Naive thymus-derived CD8-positive, alpha-beta T cell (primary cell): Measurements from ENCODE around the gene CCDC51. TPM values are rescaled to one million over a fixed set of nuclear protein-coding genes. Genes with fewer than 3 reads are reported as not detected.
A peak's percentile ranks its signal among the peaks of the same experiment; 100 is the strongest.
"Not testable (repeated sequence)": the region's sequence is repeated elsewhere in the genome, so short reads cannot be mapped to it uniquely, and the experiment has no call there.

Experiments used
- ATAC-seq, 2 donors: fragments of 150-1000 bp; cut with Tn5 transposase in 1 of 2; sonication (Bioruptor Pico), chemical (Tn5 transposase) in 1 of 2; 1 replicate in 1 of 2; 2 replicates in 1 of 2; pipeline ENCODE4 v1.10.0; 2021; ENCODE audit warnings: mild to moderate bottlenecking in 2 of 2, moderate library complexity in 2 of 2
- POLR2A ChIA-PET: fragments of 350-600 bp; sonication (Branson Sonifier 250); formaldehyde crosslinking; loops from one replicate; lab custom pipeline; 2021; ENCODE audit warnings: antibody characterized with exemption; lab: Charles Lee
- DNase-seq, 10 donors: peaks; one replicate each; pipeline versions ENCODE4 v3.0.0 to v3.0.0-alpha.2; 2020 to 2022
- H3K27ac Mint-ChIP-seq, 10 donors: one replicate each; pipeline ENCODE4 v1.8.0; 2020 to 2022; ENCODE audit warnings: mild to moderate bottlenecking in 10 of 10, mixed read lengths in 10 of 10, moderate library complexity in 4 of 10, inconsistent platforms in 1 of 10
- H3K27me3 Mint-ChIP-seq, 5 donors: one replicate each; pipeline ENCODE4 v1.8.0; 2021 to 2022; ENCODE audit warnings: mixed read lengths in 5 of 5
- H3K36me3 Mint-ChIP-seq, 3 donors: one replicate each; pipeline ENCODE4 v1.8.0; 2020 to 2022; ENCODE audit warnings: mixed read lengths in 3 of 3, mild to moderate bottlenecking in 2 of 3, inconsistent platforms in 1 of 3
- H3K4me1 Mint-ChIP-seq, 4 donors: one replicate each; pipeline ENCODE4 v1.8.0; 2021 to 2022; ENCODE audit warnings: mixed read lengths in 4 of 4
- H3K4me3 Mint-ChIP-seq, 10 donors: one replicate each; pipeline ENCODE4 v1.8.0; 2020 to 2022; ENCODE audit warnings: mild to moderate bottlenecking in 10 of 10, mixed read lengths in 10 of 10, moderate library complexity in 6 of 10, inconsistent platforms in 1 of 10
- H3K9me3 Mint-ChIP-seq, 9 donors: one replicate each; pipeline ENCODE4 v1.8.0; 2020 to 2022; ENCODE audit warnings: mixed read lengths in 9 of 9, mild to moderate bottlenecking in 3 of 9, inconsistent platforms in 1 of 9, moderate library complexity in 1 of 9
- polyA plus RNA-seq, 3 donors: library from polyadenylated mRNA; unstranded; fragments of 300-500 nt; fragmentation: Illumina TruSeq; gene quantifications; one replicate each; pipeline ENCODE4 v1.2.3, GENCODE V29; 2021
- total RNA-seq, 8 experiments: library from RNA in 2 of 8; stranded (reverse) in 2 of 8; gene quantifications; one replicate each; pipeline ENCODE4 v1.2.3 and lab custom pipeline; 2021 to 2026

CCDC51 gene, protein sequence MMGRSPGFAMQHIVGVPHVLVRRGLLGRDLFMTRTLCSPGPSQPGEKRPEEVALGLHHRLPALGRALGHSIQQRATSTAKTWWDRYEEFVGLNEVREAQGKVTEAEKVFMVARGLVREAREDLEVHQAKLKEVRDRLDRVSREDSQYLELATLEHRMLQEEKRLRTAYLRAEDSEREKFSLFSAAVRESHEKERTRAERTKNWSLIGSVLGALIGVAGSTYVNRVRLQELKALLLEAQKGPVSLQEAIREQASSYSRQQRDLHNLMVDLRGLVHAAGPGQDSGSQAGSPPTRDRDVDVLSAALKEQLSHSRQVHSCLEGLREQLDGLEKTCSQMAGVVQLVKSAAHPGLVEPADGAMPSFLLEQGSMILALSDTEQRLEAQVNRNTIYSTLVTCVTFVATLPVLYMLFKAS
- total RNA-seq: 1 to 10 TPM; 4.6 to 4.7 TPM
- polyA plus RNA-seq: 10 to 100 TPM in 2 of 3 donors, 1 to 10 TPM in 1; 8.6 to 12.9 (median 11.8) TPM
- total RNA-seq (lab: John Stamatoyannopoulos, UW): 3.9 to 17.3 (median 6.4) reads per million in 6 experiments

DNA sequence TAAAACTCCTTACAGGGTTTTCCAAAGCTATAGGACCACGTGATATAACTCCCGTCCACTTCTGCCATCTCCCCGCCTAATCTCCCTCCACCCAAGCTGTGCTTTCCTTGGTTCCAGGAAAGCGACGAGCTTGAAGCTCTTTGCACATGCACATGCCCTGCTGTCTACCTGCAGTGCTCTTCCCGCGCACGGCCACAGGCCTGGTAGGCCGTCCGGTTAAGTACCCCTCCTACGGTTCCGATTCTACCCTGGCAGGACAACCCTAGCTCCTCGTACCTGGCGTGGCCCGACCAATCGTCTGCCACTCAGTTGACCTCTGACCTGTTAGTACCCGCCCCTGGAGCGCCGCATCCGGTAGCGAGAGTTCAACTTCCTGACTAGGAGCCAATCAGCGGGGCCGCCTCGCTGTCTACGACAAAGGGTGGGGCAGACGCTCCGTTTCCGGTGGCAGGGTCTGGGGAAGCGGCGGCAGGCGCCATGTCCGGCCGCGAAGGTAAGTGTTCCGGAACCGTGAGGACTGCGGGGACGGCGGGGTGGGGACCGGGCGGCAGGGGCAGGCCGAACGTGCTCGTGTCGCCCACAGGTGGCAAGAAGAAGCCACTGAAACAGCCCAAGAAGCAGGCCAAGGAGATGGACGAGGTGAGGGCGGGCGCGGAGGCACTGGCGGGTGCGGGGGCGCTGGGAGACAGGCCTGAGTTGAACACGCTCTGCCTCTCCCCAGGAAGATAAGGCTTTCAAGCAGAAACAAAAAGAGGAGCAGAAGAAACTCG, at the start of gene CCDC51, which contains the start of gene TMA7:
CCDC51 (minus strand) TSS at position 300 of the 770 bp plus-strand sequence. CDS start 4,991 bp downstream, outside the sequence.
TMA7 (plus strand) TSS at position 438 of the 770 bp plus-strand sequence; CDS start at position 478, 40 bp downstream.
- no peaks in the 10 kb centered on the region for H3K9me3 Mint-ChIP-seq
- POLR2A ChIA-PET: interaction anchor here (0.6 to 4.1 kb wide), 26 partner anchors 9 to 277 kb away, joined by 3 to 37 read pairs (median 5); partner anchors contain the start of genes IP6K2, NME6, PFKFB4 and PLXNB1
- no peaks in the 10 kb centered on the region for H3K27me3 Mint-ChIP-seq
- peaks cover 0 to 40% (median 3%) of the 10 kb centered on the region in 3 donors for H3K36me3 Mint-ChIP-seq
- H3K4me1 Mint-ChIP-seq: peaks cover 15 to 51% (median 39%) of the 10 kb centered on the region in 4 donors
- H3K4me3 Mint-ChIP-seq: peak within 1 kb of the TSS; percentile 89 to 100 (median 97)
- peak; percentile 92 to 93 for ATAC-seq
- DNase-seq: peak; percentile 93 to 99 (median 96)
- peak within 1 kb of the TSS; percentile 95 to 100 (median 99) for H3K27ac Mint-ChIP-seq

DNA sequence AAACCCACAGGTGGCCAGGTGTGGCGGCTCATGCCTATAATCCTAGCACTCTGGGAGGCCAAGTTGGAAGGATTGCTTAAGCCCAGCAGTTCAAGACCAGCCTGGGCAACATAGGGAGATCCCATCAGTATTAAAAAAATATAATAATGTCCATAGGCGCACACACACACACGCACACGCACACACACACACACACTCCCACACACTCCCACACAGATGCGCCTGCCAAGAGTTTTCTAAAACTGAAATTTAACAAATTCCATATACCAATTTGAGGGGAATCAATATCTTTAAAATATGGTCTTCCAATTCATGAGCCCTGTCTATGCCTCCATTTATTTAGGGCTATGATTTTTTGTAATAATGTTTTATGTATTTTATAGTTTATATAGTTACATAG, 47.0 kb upstream of the CCDC51 start:
- H3K9me3 Mint-ChIP-seq: no peaks in the 10 kb centered on the region
- H3K27me3 Mint-ChIP-seq: no peaks in the 10 kb centered on the region
- H3K4me3 Mint-ChIP-seq: no peak overlapping the region
- H3K36me3 Mint-ChIP-seq: no peaks in the 10 kb centered on the region
- POLR2A ChIA-PET: no interaction called here
- peak overlapping the region in 1 of 10 donors; percentile 19 for H3K27ac Mint-ChIP-seq
- DNase-seq: no peak
- peaks cover 0 to 1% (median under 1%) of the 10 kb centered on the region in 4 donors for H3K4me1 Mint-ChIP-seq
- ATAC-seq: no peak

DNA sequence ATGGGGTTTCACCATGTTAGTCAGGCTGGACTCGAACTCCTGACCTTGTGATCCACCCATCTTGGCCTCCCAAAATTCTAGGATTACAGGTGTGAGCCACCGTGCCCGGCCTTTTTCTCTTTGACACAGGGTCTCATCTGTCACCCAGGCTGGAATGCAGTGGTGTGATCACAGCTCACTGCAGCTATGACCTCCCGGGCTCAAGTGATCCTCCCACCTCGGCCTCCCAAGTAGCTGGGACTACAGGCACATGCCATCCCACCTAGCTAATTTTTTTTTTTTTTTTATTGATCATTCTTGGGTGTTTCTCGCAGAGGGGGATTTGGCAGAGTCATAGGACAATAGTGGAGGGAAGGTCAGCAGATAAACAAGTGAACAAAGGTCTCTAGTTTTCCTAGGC, 42.9 kb upstream of the CCDC51 start:
- H3K27ac Mint-ChIP-seq, H3K36me3 Mint-ChIP-seq, H3K4me3 Mint-ChIP-seq, ATAC-seq, H3K9me3 Mint-ChIP-seq, DNase-seq, H3K27me3 Mint-ChIP-seq: not testable (repeated sequence)
- H3K4me1 Mint-ChIP-seq: peaks cover 15 to 26% (median 24%) of the 10 kb centered on the region in 4 donors
- POLR2A ChIA-PET: interaction anchor here (0.6 to 1.3 kb wide), 5 partner anchors 9 to 32 kb away, joined by 3 to 12 read pairs (median 4); partner anchors contain the start of gene SHISA5

DNA sequence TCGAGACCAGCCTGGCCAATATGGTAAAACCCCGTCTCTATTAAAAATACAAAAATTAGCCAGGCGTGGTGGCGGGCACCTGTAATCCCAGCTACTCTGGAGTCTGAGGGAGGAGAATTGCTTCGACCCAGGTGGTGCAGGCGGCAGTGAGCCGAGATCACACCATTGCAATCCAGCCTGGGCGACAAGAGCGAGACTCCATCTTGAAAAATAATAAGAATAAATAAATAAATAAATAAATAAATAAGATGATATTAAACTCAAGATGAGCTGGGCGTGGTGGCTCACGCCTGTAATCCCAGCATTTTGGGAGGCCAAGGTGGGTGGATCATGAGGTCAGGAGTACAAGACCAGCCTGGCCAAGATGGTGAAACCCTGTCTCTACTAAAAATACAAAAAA, 41.0 kb upstream of the CCDC51 start:
- POLR2A ChIA-PET, H3K9me3 Mint-ChIP-seq, DNase-seq, H3K4me3 Mint-ChIP-seq, ATAC-seq, H3K36me3 Mint-ChIP-seq, H3K27me3 Mint-ChIP-seq: not testable (repeated sequence)
- Mint-ChIP-seq H3K4me1 (peaks cover 19 to 42% (median 35%) of the 10 kb centered on the region in 4 donors), H3K27ac (peak overlapping the region in 2 of 10 donors; percentile 3 to 29)

DNA sequence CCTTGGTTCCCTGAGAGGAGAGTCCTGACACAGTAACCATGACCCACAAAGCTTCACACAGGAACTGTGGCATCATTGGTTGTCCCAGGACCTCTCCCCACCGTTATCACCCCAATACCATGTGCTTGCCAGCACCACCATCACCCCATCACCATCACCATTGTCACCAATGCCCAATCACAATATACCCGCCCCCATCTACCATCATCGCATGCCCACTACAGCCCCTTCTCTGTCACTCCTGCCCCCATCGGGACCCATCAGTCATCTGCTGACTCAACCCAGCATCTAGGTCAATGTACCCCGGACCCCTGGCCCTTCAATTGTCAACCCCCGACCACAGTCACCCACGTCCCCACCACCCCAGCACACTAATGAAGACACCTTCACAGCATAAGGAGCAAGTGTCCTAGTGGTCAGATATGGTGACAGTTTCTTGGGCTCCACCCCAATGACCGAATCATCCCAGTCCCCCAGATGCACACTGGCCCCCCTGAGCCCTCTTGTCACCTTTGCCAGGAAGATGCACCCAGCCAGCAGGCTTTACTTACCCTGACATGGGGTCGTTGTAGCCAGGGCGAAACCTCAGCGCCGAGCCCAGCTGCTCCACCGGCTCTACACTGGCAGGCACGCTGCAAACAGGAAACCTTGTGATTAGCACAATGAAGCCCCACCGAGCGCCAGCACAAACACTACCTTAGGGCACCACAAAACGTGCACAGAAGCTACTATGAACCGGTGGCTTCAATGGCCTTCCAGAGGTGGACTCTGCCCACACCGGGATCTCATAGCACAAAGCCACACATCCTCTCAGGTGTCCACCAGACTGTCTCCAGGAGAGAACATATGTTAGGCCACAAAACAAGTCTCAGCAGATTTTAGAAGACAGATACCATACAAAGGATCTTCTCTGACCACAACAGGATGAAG, 39.0 kb upstream of the CCDC51 start:
- H3K4me1 Mint-ChIP-seq: peaks cover 22 to 48% (median 43%) of the 10 kb centered on the region in 4 donors
- DNase-seq: peak; percentile 35 to 88 (median 65)
- no peaks in the 10 kb centered on the region for H3K9me3 Mint-ChIP-seq
- H3K27me3 Mint-ChIP-seq: no peaks in the 10 kb centered on the region
- POLR2A ChIA-PET: interaction anchor here (0.5 to 2.3 kb wide), 18 partner anchors 9 to 178 kb away, joined by 3 to 33 read pairs (median 6); partner anchors contain the start of genes ATRIP, CCDC51, NME6 and SHISA5
- H3K27ac Mint-ChIP-seq: peak overlapping the region; percentile 91 to 99 (median 97)
- ATAC-seq: peak; percentile 88 to 89
- no peaks in the 10 kb centered on the region for H3K36me3 Mint-ChIP-seq
- peak overlapping the region; percentile 70 to 93 (median 88) for H3K4me3 Mint-ChIP-seq

DNA sequence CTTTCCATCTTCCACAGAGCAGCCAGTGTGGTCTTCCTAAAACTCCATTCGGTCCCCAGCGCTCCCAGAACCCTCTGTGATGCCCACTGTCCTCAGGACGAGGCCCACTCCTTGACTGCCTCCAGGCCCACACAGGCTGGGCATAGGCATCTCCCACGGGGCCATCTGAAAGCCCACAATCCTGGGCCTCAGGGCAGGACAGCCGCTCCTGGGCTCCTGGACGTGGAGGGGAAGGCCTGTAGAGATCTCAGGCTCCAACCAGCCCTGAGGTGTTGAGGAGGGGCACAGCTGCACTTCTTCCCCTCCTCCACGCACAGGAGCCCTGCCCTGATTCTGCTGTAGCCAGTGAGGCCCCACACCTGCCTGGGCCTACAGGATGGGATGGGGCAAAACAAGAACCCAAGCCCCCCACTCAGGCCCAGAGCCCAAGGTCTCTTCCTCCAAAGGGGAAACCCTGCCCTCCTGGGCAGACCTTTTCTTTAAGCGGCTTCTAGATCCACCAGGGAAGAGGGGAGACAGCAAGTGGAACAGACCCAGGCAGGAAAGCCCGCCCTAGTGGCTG, 38.1 kb upstream of the CCDC51 start:
- Mint-ChIP-seq H3K36me3 (no peaks in the 10 kb centered on the region), H3K9me3 (no peaks in the 10 kb centered on the region), H3K27me3 (no peaks in the 10 kb centered on the region), H3K27ac (peak overlapping the region; percentile 67 to 99 (median 97)), H3K4me1 (peaks cover 27 to 55% (median 50%) of the 10 kb centered on the region in 4 donors), H3K4me3 (peak overlapping the region in 9 of 10 donors; percentile 22 to 92 (median 87))
- POLR2A ChIA-PET: interaction anchor here (0.6 to 2.3 kb wide), 8 partner anchors 10 to 177 kb away, joined by 3 to 16 read pairs (median 4); partner anchors contain the start of genes ATRIP, CCDC51, NME6 and SHISA5
- DNase-seq: no peak
- no peak for ATAC-seq

DNA sequence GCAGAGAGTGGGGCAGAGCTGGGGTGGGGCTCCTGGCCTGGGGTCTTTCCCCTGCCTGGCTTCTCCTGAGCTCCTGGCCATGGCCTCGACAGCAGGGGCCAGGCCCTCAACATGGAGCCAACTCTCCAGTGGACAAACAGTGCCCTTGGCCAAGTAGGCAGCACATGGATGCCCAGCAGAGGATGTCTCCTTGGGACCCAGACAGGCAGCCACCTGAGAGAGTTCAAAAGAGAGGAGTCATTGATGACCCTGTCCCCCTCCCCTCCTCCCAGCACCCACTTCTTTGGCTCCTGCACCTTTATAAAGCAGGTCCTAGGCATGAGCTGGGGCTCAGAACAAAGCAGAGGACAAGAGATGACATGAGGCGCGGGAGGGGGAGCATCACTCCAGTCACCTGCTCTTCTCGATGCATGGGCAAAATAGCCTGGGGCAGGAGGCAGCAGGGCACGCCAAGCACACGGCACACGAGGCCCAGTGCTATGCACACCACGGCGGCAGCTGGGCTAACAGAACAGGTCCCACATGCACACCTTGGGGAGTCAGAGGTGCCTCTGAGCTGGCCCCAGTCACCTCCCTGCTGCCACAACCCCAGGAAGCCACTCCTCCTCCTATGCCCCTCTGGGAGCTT, 36.6 kb upstream of the CCDC51 start:
- Mint-ChIP-seq H3K9me3 (no peaks in the 10 kb centered on the region), H3K4me3 (peak overlapping the region in 2 of 10 donors; percentile 22 to 45), H3K4me1 (peaks cover 27 to 62% (median 55%) of the 10 kb centered on the region in 4 donors), H3K27ac (peak overlapping the region in 8 of 10 donors; percentile 41 to 99 (median 86)), H3K27me3 (no peaks in the 10 kb centered on the region), H3K36me3 (no peaks in the 10 kb centered on the region)
- no peak for DNase-seq
- POLR2A ChIA-PET: interaction anchor here (0.6 to 2.0 kb wide), 8 partner anchors 10 to 74 kb away, joined by 3 to 10 read pairs (median 6); partner anchors contain the start of genes ATRIP and SHISA5
- no peak for ATAC-seq

DNA sequence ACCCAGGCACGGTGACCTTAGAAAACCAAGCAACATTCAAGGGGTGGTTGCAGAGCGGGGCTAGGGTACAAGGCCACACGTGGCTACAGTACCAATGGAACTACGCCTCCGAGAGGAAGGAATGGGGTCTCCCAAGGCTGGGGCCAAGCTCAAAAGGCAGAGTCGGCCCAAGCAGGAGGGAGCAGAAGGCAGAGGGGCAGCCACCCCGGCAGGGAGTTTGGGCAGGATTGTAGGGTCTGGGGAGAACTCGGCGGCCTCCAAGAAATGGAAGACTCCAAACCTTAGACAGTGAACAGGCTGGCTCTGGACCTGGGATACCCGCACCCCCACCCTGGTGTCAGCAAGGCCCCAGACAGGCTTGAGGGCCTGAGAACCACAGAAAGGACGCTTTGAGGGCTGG, 35.3 kb upstream of the CCDC51 start:
- no peak for DNase-seq
- H3K27me3 Mint-ChIP-seq: no peaks in the 10 kb centered on the region
- H3K9me3 Mint-ChIP-seq: no peaks in the 10 kb centered on the region
- H3K27ac Mint-ChIP-seq: peak overlapping the region in 9 of 10 donors; percentile 3 to 91 (median 79)
- H3K4me1 Mint-ChIP-seq: peaks cover 26 to 73% (median 59%) of the 10 kb centered on the region in 4 donors
- no peak overlapping the region for H3K4me3 Mint-ChIP-seq
- no peak for ATAC-seq
- POLR2A ChIA-PET: interaction anchor here (0.5 to 4.8 kb wide), 4 partner anchors 14 to 69 kb away, joined by 3 to 49 read pairs (median 21); partner anchors contain the start of genes CCDC51, SHISA5 and TMA7
- no peaks in the 10 kb centered on the region for H3K36me3 Mint-ChIP-seq

DNA sequence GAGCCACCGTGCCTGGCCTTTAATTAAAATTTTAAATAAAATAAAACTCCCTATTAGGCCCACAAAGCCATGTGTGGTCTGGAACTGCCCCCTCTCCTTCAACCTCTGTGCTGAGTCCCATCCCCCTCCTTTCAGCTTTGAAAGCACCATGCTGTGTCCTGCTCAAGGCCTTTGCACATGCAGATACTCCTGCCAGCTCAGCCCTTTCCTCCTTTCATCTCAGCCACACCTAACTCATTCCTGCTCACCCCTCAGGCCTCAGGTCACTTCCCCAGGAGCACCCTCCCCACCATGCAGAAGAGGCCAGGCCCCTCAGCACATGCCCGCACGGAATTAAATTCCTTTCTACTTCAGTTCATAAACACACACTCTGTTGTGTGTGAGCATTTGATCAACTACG, 34.7 kb upstream of the CCDC51 start:
- DNase-seq: no peak
- ATAC-seq: no peak
- Mint-ChIP-seq H3K9me3 (no peaks in the 10 kb centered on the region), H3K27me3 (no peaks in the 10 kb centered on the region), H3K36me3 (peaks cover 0 to 3% (median 0%) of the 10 kb centered on the region in 3 donors), H3K27ac (peak overlapping the region; percentile 14 to 87 (median 78)), H3K4me1 (peaks cover 27 to 75% (median 61%) of the 10 kb centered on the region in 4 donors), H3K4me3 (peak overlapping the region in 4 of 10 donors; percentile 1 to 34 (median 14))
- POLR2A ChIA-PET: interaction anchor here (0.5 to 4.8 kb wide), 3 partner anchors 32 to 70 kb away, joined by 3 to 49 read pairs (median 37); partner anchors contain the start of genes CCDC51, SHISA5 and TMA7

DNA sequence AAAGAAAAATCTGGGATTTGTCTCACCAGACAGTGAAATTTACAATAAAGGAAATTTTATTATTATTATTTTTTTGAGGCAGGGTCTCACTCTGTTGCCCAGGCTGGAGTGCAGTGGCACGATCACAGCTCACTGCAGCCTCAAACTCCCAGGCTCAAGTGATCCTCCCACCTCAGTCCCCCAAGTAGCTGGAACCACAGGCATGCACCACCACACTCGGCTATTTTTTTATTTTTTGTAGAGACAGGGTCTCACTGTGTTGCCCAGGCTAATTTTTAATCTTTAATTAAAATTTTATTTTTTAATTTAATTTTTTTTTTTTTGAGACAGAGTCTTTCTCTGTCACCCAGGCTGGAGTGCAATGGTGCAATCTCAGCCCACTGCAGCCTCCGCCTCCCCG, 34.1 kb upstream of the CCDC51 start:
- not testable (repeated sequence) for H3K27me3 Mint-ChIP-seq, H3K4me3 Mint-ChIP-seq, ATAC-seq, H3K36me3 Mint-ChIP-seq, H3K9me3 Mint-ChIP-seq, DNase-seq
- H3K4me1 Mint-ChIP-seq: peaks cover 30 to 76% (median 61%) of the 10 kb centered on the region in 4 donors
- H3K27ac Mint-ChIP-seq: peak overlapping the region in 5 of 10 donors; percentile 95 to 99 (median 98)
- POLR2A ChIA-PET: interaction anchor here (0.6 to 4.8 kb wide), 9 partner anchors 8 to 442 kb away, joined by 3 to 49 read pairs (median 6); partner anchors contain the start of genes ATRIP, CCDC51, SHISA5 and TMA7
